Stimulated activated CD8-positive, alpha-beta memory T cell treated with anti-CD3 and anti-CD28 coated beads, Interleukin-15, amount 100 ng/mL, for 1 hour (primary cell): ENCODE results near the gene PCNP.
"Not testable (repeated sequence)": the region's sequence is repeated elsewhere in the genome, so short reads cannot be mapped to it uniquely, and the experiment has no call there.

Experiments used
- DNase-seq: peaks from one replicate; pipeline ENCODE4 v3.0.0-alpha.2; 2020; ENCODE audit warnings: low read depth

Gene PCNP

DNA sequence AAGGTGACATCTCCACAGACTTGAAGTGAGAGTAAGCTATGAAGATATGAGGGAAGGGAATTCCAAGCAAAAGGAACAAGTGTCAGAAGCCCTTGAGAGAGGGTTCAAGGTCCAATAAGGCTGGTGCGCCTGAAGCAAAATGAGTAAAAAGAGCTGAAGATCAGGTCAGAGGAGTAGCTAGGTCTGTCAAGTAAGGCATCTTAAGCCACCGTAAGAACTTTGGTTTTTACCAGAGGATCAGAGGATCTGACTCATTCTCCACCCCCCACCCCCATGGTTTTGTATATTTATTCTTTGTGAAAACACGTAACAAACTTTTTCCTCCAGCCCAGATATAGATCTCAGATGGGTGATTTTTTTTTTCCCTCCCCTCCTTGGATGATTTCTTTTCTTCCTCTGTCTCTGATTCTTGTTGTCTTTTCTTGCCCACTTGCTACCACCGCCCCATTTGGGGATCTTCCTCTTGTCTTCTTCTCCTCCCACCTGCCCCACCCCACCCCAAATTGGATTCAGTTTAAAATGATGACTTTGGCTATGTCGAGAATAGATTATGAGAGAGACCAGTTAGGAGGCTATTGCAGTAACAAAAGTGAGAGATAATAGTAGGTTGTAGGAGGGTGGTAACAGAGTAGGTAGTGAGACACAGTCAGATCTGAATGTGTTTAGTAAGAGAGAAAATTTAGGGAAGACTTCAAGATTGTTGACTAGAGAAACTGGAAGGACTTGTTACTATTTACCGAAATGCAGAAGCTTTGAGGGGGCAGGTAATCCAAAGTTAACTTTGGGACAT lies 6.3 kb upstream of the PCNP start:
- peak; percentile 13 for DNase-seq

DNA sequence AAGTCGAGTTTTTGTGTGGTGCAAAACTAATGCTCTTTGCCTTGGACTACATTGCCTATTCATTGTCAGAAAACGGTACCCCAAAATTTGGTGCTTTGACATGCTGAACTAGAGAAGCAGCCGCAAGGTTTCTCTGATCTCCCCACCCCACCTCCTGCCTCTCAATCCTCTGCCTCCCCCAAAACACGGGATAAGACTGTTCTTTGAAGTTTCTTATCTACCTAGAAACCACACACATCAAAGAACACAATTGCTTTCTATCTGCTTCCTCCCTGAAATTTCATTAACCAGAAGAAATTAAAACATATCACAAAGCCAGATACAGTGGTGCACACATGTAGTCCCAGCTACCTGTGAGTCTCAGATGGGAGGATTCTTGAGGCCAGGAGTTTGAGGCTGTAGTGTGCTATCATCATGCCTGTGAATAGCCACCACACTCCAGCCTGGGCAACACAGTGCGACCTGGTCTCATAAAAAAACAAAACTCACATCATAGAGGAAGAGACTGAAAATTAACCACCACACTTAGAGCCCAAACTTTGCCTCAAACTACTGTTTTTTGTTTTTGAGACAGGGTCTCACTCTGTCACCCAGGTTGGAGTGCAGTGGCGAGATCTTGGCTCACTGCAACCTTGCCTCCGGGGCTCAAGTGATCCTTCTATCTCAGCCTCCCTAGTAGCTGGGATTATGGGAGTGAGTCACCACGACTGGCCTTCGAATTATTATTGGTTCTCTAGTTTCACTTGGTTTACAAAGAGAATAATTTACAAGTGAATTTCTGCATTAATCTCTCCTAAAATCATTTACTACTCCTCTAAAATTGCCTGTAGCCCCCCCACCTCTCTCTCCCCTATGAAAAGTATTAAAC lies 2.7 kb upstream of the PCNP start:
- DNase-seq = no peak

DNA sequence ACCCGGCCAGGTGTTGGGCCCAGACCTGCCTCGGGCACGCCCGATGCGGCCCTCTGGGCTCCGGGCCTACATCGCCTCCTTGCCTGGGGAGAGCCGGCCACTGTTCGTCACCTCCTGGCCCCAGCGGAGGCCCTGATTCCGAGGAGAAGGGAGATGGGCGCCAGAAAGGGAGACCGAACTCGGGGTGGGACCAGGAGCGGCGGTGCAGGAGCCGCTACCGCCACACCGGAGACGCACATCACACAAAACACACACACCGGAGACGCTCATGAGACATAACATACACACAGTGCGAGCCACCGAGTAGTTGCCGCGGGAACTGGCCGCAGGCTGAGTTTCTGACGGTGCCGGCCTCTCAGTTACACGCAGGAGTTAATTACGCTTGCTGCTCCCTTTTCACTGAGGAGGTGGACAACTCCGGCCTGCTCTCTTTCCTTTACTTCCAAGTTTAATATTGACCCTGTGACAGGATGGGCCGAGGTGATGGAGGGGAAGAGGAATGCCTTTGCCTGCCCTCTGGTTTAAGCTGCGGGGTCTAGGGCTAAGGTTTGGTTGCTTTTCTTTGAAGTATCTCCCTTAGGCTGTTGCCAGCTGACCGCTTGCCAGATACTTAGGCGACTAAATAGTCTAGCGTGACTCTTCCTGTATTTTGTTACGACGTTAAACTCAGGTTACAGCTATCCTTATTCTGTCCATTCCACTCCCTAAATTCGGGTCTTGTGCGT lies 570 bp downstream of the PCNP start:
- no peak for DNase-seq

DNA sequence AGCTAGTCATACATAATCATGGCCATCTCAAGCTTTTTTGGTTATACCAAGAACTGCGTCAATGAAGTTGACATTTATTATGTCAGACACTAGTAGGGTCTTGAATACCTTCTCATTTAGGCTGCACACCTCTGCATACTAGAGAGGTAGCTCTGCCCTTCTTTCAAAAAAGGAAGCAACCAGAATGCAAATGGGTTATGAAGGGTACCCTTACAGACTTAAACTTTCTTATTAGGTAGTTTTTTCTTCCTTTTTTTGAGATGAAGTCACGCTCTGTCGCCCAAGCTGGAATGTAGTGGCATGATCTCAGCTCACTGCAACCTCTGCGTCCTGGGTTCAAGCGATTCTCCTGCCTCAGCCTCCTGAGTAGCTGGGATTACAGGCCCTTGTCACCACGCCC lies 3.3 kb downstream of the PCNP start:
- no peak for DNase-seq

DNA sequence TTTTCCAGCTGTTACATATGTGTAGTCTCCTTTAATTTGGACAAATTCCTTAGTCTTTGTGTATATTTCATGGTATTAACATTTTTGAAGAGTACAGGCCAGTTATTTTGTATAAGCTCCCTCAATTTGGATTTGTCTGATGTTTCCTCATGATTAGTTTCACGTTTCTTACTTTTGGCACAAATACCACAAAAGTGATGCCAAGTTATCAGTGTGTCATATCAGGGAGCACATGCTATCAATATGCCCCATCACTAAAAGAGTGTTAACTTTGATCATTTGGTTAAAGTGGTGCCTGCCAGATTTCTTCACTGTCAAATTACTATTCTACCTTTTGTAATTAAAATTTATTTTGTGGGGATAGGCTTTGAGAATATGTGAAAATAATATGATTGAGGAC lies 14.6 kb downstream of the PCNP start:
- no peak for DNase-seq

DNA sequence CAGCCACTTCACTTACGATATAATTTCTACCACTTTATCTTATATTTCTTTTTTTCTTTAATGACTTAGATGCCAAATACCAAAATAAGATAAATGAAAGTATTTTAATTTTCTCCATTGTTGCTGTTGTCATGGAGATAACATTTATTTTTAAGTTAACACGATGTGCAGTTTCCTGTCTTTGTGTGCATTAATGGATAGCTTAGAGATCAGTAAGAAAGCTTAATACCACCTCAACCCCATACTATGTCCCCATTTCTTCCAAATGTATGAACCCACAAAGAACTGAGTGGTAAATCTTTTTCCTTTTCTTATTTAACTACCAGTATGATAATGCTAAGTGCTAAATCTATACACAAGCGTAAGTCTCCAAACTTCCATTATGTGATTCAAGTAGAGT lies 17.1 kb downstream of the PCNP start:
- no peak for DNase-seq

DNA sequence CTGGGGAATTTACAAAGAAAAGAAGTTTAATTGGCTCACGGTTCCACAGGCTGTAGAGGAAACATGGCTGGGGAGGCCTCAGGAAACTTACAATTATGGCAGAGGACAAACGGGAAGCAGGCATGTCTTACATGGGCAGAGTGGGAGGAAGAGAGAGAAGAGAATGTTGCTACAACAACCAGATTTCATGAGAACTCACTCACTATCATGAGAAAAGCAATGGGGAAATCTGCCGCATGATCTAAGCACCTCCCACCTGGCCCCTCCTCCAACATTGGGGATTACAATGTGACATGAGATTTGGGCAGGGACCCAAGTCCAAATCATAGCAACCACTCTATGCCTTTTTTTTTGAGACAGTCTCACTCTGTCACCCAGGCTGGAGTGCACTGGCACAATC lies 28.8 kb downstream of the PCNP start:
- no peak for DNase-seq

DNA sequence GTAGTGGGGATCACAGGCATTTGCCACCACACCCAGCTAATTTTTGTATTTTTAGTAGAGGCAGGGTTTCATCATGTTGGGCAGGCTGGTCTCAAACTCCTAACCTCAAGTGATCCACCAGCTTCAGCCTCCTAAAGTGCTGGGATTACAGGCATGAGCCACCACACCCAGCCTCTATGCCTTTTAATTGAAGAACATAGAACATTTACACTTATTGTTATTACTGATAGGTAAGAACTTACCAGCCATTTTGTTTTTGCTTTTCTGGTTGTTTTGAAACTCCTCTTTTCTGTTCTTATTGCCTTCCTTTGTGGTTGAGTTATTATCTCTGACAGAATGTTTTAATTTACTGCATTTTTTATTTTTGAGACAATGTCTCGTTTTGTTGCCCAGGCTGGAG lies 29.2 kb downstream of the PCNP start:
- no peak for DNase-seq

DNA sequence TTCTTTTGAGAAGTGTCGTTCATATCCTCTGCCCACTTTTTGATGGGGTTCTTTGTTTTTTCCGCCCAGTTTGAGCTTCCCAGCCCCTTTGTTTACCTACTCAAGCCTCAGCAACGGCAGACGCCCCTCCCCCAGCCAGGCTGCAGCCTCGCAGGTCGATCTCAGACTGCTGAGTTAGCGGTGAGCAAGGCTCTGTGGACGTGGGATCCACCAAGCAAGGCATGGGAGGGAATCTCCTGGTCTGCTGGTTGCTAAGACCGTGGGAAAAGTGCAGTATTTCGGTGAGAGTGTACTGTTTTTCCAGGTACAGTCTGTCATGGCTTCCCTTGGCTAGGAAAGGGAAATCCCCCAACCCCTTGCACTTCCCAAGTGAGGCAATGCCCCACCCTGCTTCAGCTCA lies 31.4 kb downstream of the PCNP start:
- DNase-seq = not testable (repeated sequence)

DNA sequence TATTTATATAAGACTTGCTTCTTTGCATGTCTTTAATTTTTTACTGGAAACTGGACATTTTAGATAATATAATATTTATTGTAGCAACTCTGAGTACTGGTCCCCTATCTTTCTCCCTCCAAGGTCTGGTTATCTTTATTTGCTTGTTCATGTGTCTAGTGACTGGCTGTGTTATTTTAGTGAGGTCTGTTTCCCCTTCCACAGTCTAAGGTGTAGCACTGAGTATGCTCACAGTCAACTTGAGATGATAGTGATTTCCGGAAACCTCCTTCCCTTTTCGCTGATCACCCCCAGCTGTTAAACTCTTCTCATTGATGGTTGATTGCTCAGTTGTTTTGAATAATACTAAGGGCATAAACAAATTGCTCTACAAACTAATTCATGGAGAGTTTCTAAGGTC lies 37.0 kb downstream of the PCNP start:
- DNase-seq = no peak

DNA sequence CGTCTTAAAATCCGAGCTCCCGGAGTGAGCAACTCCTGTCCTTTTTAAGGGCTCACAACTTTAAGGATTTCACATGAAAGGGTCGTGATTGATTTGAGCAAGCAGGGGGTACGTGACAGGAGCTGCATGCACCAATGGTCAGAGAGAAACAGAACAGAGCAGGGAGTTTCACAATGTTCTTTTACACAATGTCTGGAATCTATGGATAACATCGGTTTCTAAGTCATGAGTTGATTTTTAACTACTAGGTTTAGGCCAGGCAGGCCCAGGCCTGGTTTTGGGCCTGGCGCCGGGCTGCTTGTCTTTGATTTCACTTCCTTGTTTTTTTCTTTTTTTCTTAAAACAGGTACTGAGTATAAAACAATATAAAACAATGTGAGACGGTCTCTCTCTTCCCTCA lies 39.0 kb downstream of the PCNP start:
- DNase-seq = not testable (repeated sequence)

DNA sequence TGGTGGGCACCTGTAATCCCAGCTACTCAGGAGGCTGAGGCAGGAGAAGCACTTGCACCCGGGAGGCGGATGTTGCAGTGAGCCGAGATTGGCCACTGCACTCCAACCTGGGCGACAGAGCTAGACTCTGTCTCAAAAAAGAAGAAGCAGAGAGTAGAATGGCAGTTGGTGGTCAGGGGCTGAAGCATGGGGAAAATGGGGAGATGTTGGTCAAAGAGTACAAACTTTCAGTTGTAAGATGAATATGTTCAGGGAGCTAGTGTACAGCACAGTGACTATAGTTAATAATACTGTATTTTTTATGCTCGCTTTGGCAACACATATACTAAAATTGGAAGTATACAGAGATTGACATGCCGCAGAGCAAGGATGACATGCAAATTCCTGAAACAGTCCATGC lies 41.5 kb downstream of the PCNP start:
- DNase-seq = no peak

DNA sequence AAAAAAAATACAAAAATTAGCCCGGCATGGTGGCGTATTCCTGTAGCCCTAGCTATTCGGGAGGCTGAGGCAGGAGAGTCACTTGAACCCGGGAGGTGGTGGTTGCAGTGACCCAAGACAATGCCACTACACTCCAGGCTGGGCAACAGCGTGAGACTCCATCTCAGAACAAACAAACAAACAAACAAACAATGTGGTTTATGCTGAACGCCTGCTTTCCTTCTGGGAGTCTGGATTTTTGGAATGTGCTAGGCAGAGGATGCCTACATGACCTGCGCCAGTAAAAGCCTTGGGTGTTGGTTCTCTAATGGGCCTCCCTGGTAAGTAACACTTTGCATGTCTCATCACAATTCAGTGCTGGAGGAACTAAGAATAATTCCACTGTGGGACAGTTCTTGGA lies 43.5 kb downstream of the PCNP start:
- no peak for DNase-seq

DNA sequence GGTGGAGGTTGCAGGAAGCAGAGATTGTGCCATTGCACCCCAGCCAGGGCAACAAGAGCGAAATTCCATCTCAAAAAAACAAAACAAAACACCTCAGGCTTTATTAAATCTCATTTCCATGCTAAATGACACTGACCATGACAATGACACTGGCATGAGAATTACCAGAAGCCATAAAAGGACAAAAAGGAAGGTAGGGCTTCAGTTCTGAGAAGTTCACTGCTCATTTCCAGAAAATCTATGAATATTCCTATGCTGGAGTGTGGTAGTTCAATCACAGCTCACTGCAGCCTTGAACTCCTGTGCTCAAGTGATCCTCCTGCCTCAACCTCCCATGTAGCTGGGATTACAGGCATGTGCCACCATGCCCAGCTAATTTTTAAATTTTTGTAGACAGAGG lies 44.7 kb downstream of the PCNP start:
- DNase-seq = no peak

DNA sequence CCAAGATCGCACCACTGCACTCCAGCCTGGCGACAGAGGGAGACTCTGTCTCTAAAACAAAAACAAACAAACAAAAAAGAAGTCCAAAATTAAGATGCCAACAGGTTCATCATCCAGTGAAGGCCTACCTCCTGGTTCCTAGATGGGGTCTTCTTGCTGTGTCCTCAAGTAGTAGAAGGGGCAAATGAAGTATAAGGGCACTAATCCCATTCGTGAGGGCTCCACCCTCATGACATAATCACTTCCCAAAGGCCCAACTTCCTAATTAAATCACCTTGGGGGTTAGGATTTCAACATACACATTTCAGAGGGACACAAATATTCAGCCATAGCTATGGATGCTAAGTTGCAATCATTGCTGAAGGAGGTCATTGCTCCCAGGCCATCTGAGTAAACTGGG lies 45.8 kb downstream of the PCNP start:
- no peak for DNase-seq

DNA sequence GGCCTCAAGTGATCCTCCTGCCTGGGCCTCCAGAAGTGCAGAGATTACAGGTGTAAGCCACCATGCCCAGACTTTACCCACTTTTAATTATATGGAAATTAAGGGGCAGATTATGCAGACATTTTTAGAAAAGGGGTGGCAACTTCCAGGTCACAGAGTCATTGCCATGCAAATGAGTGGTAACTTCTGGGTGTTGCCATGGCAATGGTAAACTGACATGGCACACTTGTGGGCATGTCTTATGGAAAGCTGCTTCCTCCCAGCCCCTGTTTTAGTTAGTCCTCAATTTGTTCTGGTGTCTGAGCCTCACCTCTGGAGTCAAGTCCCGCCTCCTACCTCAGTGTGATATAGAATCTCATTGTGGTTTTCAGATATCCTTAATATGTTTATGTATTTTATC lies 49.7 kb downstream of the PCNP start:
- no peak for DNase-seq

DNA sequence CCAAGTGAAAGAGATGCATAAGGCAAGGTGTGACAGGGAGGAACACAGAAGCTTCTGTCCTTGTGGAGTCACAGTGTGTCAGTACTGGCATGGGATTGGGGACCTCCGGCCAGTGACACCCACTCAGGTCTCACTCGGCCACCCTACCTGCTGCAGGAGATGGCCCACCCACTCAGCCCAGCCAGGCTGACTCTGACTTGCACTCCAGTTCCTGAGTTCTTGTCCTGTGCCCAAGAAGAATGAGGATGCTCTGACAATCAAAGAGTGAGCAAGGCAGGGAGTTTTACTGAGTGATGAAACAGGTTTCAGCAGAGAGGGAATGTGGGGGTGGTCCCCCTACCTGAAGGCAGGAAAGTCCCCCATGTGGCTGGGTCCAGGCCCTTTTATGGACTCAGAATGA lies 50.9 kb downstream of the PCNP start:
- no peak for DNase-seq

DNA sequence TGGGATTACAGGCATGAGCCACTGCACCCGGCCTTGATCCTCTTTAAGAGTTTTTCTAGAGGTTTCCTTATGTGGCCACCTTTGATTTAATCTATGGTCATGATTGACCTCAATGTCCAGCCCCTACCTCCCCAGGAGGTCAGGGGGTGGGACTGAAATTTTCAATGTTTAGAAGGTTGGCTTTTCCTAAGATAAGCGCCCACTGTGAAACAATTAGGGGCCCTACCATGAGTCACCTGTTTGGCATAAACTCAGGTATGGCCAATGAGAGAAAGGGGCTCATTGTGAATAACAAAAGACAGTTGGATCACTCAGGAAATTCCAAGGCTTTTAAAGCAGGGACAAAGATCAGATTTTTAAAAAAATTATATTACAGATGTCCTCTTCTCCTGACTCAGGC lies 51.9 kb downstream of the PCNP start:
- DNase-seq = no peak

DNA sequence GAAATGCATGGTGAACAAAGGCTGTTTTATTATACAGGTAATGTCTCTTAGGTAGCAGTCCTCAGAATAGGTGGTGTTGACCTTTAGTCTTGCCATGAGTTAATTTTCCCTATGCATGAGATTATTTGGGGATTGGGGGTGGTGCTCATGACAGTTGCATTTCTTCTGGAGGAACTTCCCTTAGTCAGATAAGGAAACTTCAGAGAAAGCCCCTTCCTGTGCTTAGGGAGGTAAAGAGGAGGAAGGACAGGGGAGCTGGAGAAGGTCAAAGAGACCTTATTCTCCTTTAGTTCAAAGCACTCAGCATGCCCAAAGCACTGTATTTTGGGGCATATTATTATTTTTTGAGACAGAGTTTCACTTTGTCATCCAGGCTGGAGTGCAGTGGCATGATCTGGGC lies 55.2 kb downstream of the PCNP start:
- no peak for DNase-seq

DNA sequence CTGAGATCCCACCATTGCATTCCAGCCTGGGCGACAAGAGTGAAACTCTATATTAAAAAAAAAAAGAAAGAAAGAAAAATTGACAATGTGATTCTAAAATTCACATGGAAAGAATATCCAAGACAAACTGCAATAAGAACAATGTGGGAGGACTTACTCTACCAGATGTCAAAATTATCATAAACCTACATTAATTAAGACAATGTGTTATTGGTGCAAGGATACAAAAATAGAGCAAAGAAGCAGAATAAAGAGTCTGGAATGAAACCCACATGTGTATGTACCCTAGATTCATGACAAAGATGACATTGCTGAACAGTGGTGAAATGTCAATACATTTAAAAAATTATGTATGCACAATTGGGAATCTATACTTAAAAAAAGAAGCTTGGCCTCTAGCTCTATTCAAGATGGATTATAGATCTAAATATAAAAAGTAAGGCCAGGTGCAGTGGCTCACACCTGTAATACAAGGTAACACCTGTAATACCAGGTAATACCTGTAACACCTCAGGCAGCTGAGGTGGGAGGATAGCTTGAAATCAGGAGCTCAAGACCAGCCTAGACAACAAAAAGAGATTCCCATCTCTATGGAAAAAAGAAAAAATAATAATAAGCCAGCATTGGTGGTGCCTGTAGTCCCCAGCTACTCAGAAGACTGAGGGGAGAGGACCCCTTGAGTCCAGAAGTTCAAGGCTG lies 57.3 kb downstream of the PCNP start:
- DNase-seq = no peak

DNA sequence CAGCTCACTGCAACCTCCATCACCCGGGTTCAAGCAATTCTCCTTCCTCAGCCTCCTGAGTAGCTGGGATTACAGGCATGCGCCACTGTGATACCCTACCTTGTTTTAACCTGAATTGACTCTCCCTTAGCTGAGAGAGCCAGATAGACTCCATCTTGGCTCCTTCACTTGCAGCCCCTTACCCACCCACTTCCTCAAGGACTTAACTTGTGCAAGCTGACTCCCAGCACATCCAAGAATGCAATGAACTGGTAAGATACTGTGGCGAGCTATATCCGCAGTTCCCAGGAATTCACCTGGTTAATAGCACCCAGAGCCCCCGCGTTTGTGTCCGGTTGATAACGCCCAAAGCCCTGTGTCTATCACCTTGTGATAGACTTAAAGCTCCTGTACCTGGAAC lies 58.0 kb downstream of the PCNP start:
- DNase-seq = not testable (repeated sequence)

DNA sequence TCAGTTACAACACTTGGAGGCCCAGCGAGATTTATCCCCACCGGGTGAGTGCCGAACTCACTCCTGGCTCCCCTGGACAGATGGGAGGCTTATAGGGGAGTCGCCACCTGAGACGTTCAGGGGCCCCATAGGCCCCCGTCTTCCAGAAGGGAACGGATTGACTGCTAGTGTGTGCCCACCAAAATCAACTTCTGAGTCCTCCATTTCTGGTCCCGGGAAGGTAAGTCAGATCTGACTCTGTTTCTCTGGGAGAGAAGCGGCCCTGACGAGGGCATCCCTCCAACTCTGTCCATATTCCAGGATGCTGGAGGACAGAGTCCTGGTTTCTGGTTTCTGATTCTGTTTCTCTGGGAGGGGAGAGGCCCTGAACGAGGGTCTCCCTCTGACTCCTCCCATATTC lies 58.6 kb downstream of the PCNP start:
- no peak for DNase-seq
